GM12892 (cell line): ENCODE measurements around the gene THSD7B.
"Not testable (repeated sequence)": the region's sequence is repeated elsewhere in the genome, so short reads cannot be mapped to it uniquely, and the experiment has no call there.

Experiments used
- DNase-seq: peaks from one replicate; pipeline ENCODE4 v3.0.0; 2011; ENCODE audit not compliant: insufficient read length
- FAIRE-seq: peaks from 2 replicates; lab custom pipeline; 2011; peaks lifted over from hg19 to GRCh38; lab: Jason Lieb, UNC
- POLR2A ChIP-seq: IDR thresholded peaks from 2 replicates; pipeline ENCODE4 v1.6.1; 2011; ENCODE audit warnings: low read depth, low read length, control low read depth
- POLR2AphosphoS5 ChIP-seq: IDR thresholded peaks from 2 replicates; pipeline ENCODE4 v1.6.1; 2011; ENCODE audit warnings: low read depth, low read length, control low read depth
- TAF1 ChIP-seq: IDR thresholded peaks from 2 replicates; pipeline ENCODE4 v1.6.1; 2011; ENCODE audit warnings: low read depth, mild to moderate bottlenecking, control low read depth, low read length, borderline replicate concordance

The THSD7B gene

GRCh38 chr2:137091704-137092103, 326.4 kb downstream of the THSD7B start:
- no peak for FAIRE-seq
- DNase-seq = no peak
- no peak for TF ChIP-seq POLR2AphosphoS5
- TF ChIP-seq TAF1 = no peak
- TF ChIP-seq POLR2A = no peak

GRCh38 chr2:137093116-137093515, 327.8 kb downstream of the THSD7B start:
- no peak for DNase-seq
- FAIRE-seq = no peak
- TF ChIP-seq POLR2AphosphoS5 (no peak), TAF1 (no peak), POLR2A (no peak)

GRCh38 chr2:137096187-137096586, 330.8 kb downstream of the THSD7B start:
- FAIRE-seq = no peak

GRCh38 chr2:137096693-137097092, 331.3 kb downstream of the THSD7B start:
- FAIRE-seq (no peak), DNase-seq (no peak)
- no peak for TF ChIP-seq TAF1
- no peak for TF ChIP-seq POLR2AphosphoS5
- no peak for TF ChIP-seq POLR2A

More at GRCh38 chr2:137096187-137096586, 330.8 kb downstream of the THSD7B start:
- DNase-seq = no peak
- no peak for TF ChIP-seq POLR2A
- no peak for TF ChIP-seq POLR2AphosphoS5
- no peak for TF ChIP-seq TAF1

GRCh38 chr2:137101814-137102213, 336.5 kb downstream of the THSD7B start:
- not testable (repeated sequence) for DNase-seq, FAIRE-seq

- DNase-seq = no peak
- TF ChIP-seq POLR2A = no peak
- no peak for FAIRE-seq
Observed at GRCh38 chr2:137107904-137108303, 342.6 kb downstream of the THSD7B start.

- DNase-seq = no peak
- TF ChIP-seq POLR2A (no peak), TAF1 (no peak), POLR2AphosphoS5 (no peak)
- FAIRE-seq = no peak
Observed at GRCh38 chr2:137111896-137112295, 346.6 kb downstream of the THSD7B start.

GRCh38 chr2:137115081-137115794, 349.9 kb downstream of the THSD7B start:
- DNase-seq (no peak), FAIRE-seq (no peak)
- no peak for TF ChIP-seq POLR2A
- no peak for TF ChIP-seq TAF1
- TF ChIP-seq POLR2AphosphoS5 = no peak

- TF ChIP-seq POLR2AphosphoS5 (no peak), TAF1 (no peak), POLR2A (no peak)
- DNase-seq (no peak), FAIRE-seq (no peak)
Observed at GRCh38 chr2:137115795-137116089, 350.4 kb downstream of the THSD7B start.

- TF ChIP-seq POLR2A = no peak
- no peak for TF ChIP-seq TAF1
- no peak for TF ChIP-seq POLR2AphosphoS5
- FAIRE-seq = no peak
Observed at GRCh38 chr2:137117385-137117784, 352.0 kb downstream of the THSD7B start.

GRCh38 chr2:137118140-137118539, 352.8 kb downstream of the THSD7B start:
- no peak for FAIRE-seq
- no peak for DNase-seq

More at GRCh38 chr2:137117385-137117784, 352.0 kb downstream of the THSD7B start:
- no peak for DNase-seq

GRCh38 chr2:137123226-137123625, 357.9 kb downstream of the THSD7B start:
- FAIRE-seq (no peak), DNase-seq (no peak)
- no peak for TF ChIP-seq TAF1
- TF ChIP-seq POLR2A = no peak
- no peak for TF ChIP-seq POLR2AphosphoS5

More at GRCh38 chr2:137118140-137118539, 352.8 kb downstream of the THSD7B start:
- TF ChIP-seq POLR2A = no peak
- no peak for TF ChIP-seq POLR2AphosphoS5
- TF ChIP-seq TAF1 = no peak
